HG02763 (cell line): Measurements from ENCODE around the gene TDRD10.

Experiments
- ATAC-seq: cut with Tn5 transposase; IDR thresholded peaks from one replicate; pipeline ENCODE4 v1.9.1; 2021; ENCODE audit warnings: mild to moderate bottlenecking, moderate library complexity; ENCODE audit not compliant: unreplicated experiment

The TDRD10 gene

GRCh38 chr1:154551474-154551873, 49.5 kb downstream of the TDRD10 start:
- no peak for ATAC-seq

GRCh38 chr1:154552036-154552435, 50.0 kb downstream of the TDRD10 start:
- no peak for ATAC-seq

- no peak for ATAC-seq
Observed at GRCh38 chr1:154553056-154554030, 51.3 kb downstream of the TDRD10 start.

- no peak for ATAC-seq
Observed at GRCh38 chr1:154556422-154556821, 54.4 kb downstream of the TDRD10 start.

GRCh38 chr1:154557248-154557938, 55.4 kb downstream of the TDRD10 start:
- ATAC-seq = no peak

- ATAC-seq = peak; percentile 12
Observed at GRCh38 chr1:154557939-154558719, 56.1 kb downstream of the TDRD10 start, which contains the start of gene UBE2Q1. Gene UBE2Q1, minus strand, starts transcription at chr1:154558662. Its CDS starts 109 bp downstream, at chr1:154558553.

GRCh38 chr1:154558720-154559465, 56.9 kb downstream of the TDRD10 start:
- ATAC-seq = peak; percentile 87

GRCh38 chr1:154559466-154560044, 57.5 kb downstream of the TDRD10 start:
- peak; percentile 30 for ATAC-seq

GRCh38 chr1:154565876-154566275, 63.9 kb downstream of the TDRD10 start:
- ATAC-seq = no peak

- no peak for ATAC-seq
Observed at GRCh38 chr1:154567386-154568156, 65.6 kb downstream of the TDRD10 start, which contains the start of gene CHRNB2. Gene CHRNB2, plus strand, starts transcription at chr1:154567778. Its CDS starts 267 bp downstream, at chr1:154568045.

- ATAC-seq = no peak
Observed at GRCh38 chr1:154568157-154568815, 66.3 kb downstream of the TDRD10 start.

- ATAC-seq = no peak
Observed at GRCh38 chr1:154571244-154571963, 69.4 kb downstream of the TDRD10 start.

- ATAC-seq = no peak
Observed at GRCh38 chr1:154571964-154572288, 69.9 kb downstream of the TDRD10 start.

GRCh38 chr1:154572468-154573167, 70.6 kb downstream of the TDRD10 start:
- ATAC-seq = no peak

GRCh38 chr1:154573168-154573510, 71.1 kb downstream of the TDRD10 start:
- no peak for ATAC-seq

GRCh38 chr1:154574716-154575115, 72.7 kb downstream of the TDRD10 start:
- no peak for ATAC-seq

- ATAC-seq = no peak
Observed at GRCh38 chr1:154575147-154575927, 73.3 kb downstream of the TDRD10 start.
